T1000 (cell line): Measurements from ENCODE around the gene TAGLN.
"Not testable (repeated sequence)": the region's sequence is repeated elsewhere in the genome, so short reads cannot be mapped to it uniquely, and the experiment has no call there.

Source experiments
- DNase-seq: peaks from one replicate; lab custom pipeline; 2025; ENCODE audit warnings: mixed read lengths; lab: John Stamatoyannopoulos, UW

The TAGLN gene

DNA sequence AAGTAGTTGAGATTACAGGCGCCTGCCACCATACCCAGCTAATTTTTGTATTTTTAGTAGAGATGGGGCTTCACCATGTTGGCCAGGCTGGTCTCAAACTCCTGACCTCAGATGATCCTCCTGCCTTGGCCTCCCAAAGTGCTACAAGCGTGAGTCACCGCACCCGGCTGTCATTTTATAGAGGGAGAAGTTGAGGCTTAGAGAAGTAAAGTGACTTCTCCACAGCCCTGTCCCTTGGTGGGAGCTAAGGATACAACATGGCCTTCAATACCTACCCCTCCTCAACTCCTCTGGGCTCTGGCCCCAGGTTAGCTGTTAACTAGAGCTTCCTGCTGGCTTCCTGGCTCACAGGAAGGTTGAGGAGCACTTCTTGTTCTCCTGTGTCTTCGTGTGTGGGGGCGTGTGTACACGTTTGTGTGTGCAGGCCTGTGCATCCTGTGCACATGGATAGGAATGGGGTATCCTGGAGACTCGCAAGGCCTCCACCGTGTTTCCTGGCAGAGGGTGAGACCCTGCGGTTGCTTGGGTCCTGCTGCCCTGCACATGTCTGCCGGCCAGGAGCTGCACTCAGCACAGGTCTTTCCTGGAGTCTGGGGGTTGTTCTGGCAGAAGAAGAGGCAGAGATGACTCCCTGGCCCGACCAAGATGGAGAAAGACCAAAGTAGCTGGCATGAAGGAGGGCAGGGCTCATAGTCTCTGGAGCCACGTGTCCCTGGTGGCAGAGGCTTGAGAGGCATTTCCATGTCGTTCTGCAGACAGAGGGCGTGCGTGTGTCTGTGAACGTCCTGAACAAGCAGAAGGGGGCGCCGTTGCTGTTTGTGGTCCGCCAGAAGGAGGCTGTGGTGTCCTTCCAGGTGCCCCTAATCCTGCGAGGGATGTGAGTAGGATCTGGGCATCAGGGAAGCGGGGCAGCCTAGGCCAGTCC, 18.2 kb upstream of the TAGLN start:
- no peak for DNase-seq

DNA sequence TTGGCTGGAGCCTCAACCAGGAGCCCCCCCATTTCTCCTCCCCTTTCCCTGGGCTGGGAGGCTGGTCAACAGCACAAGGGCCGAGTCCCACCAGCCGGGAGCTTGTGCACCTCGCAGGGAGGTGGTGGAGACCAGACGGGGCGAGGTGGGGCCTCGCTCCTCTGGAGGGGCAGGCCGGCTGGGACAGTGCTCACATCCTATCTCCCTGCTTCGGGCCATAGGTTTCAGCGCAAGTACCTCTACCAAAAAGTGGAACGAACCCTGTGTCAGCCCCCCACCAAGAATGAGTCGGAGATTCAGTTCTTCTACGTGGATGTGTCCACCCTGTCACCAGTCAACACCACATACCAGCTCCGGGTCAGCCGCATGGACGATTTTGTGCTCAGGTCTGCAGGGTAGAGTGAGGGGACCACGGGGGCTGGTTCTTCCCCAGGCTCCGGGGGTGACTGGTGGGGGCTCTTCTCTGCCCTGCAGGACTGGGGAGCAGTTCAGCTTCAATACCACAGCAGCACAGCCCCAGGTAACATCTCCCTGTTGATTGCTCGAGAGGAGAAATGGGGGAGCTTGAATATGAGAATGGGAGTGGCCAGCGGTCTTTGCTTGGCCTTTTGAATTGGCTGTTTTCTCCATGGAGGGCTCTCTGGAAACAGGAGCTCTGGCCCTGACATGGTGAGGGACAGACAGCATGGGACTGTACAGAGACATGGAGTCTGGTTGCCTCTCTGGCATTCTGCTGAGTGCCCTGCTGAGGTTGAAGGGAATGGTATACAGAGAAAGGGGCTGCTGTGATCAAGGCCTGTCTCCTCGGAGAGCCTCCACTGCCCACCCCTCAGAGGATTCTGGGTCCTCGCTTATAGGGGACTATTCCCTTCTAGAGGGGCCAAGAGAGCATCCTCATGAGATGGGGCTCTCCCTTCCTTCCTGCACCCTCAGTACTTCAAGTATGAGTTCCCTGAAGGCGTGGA, 17.3 kb upstream of the TAGLN start:
- no peak for DNase-seq

DNA sequence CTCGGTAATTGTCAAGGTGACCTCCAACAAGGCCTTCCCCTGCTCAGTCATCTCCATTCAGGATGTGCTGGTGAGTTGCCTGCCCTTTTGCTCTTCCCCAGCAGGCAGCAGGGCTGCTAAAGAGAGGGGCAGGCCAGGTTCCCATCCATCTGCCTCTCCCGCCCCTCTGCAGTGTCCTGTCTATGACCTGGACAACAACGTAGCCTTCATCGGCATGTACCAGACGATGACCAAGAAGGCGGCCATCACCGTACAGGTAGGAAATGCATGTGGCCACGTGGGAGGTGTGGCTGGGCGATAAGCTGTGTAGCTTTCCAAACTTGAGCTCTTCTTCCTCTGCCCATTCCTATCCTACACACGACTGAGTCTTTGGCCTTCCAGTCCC, 16.6 kb upstream of the TAGLN start:
- DNase-seq: no peak

DNA sequence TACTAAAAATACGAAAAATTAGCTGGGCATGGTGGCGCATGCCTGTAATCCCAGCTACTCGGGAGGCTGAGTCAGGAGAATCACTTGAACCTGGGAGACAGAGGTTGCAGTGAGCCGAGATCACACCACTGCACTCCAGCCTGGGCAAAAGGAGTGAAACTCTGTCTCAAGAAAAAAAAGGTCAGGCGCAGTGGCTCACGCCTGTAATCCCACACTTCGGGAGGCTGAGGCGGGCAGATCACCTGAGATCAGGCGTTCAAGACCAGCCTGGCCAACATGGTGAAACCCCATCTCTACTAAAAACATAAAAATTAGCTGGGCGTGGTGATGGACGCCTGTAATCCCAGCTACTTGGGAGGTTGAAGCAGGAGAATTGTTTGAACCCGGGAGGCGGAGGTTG, 16.0 kb upstream of the TAGLN start:
- DNase-seq: not testable (repeated sequence)

DNA sequence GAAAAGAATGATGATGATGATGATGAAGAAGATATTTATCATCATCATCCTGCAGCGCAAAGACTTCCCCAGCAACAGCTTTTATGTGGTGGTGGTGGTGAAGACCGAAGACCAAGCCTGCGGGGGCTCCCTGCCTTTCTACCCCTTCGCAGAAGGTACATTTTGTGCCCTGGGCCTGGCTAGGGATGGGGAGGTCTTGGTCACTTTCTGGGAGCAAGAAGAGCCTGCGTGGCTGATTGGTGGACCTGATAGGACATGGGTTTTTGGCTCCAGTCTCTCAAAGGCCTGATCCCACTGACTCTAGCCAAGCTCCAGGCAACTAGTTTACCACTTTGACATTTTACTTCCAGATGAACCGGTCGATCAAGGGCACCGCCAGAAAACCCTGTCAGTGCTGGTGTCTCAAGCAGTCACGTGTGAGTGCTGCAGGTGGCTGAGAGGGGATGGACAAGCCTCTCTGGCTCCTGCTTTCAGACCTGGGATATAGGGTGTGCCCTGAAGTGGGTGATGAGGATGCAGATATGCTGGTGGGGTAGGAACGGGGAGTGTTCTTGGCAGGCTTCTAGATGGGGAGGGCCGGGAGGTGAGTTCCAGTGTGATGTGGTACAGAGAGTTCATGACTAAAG, 15.3 kb upstream of the TAGLN start:
- no peak for DNase-seq

DNA sequence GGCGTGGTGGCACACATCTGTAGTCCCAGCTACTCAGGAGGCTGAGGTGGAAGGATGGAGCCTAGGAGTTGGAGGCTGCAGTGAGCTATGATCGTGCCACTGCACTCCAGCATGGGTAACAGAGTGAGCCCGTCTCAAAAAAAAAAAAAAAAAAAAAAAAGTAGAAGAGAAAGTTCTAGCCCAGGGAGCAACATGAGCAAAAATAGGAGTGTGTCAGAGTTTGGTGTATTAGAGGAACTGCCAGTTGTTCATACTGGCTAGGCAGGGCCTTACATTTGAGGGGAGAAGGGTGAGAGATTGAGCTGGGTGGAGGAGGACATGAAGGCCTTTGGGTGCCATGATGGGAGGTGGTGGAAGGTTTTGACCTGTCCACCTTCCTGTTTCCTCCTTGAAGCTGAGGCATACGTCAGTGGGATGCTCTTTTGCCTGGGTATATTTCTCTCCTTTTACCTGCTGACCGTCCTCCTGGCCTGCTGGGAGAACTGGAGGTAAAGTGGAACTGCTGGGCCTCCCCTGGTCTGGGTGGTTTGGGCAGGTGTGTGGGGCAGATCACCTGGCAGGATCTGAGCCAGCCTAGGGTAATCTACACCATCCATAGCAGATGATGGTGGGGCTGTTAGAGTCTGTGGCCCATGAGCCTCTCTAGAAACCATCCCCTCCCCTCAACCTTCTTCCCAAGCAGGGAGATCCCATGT, 13.3 kb upstream of the TAGLN start:
- DNase-seq: no peak

DNA sequence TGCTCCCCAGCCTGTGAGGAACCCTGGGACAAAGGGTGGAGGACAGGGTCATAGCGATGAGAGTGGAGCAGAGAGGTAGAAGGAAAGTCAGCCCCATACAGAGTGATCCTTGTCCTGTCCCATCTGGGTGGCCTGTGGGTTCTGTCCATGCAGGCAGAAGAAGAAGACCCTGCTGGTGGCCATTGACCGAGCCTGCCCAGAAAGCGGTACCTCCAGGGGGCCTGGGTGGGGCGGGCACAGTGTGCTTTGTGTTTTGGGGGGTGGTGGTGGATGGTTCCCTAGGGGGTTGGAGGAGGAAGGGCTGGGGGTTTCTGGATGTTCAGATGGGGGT, 12.8 kb upstream of the TAGLN start:
- no peak for DNase-seq

DNA sequence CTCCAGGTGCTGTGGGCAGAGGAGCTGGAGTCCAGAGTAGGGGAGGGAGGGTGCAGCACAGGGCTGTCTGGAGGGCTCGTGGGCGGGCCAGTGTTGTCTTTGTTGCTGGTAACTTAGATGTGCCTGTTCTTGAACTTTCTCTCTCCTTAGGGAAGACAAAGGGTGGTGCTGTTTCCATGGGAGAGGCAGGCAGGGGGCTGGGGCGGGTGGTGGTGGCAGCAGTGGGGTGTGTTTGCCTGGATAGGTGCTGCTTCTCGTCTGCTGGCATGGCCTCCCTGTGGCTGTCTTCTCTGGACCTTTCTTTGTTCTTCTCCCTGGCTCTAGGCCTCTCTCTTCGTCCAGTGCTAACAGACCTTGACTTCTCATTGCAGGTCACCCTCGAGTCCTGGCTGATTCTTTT, 12.2 kb upstream of the TAGLN start:
- no peak for DNase-seq

DNA sequence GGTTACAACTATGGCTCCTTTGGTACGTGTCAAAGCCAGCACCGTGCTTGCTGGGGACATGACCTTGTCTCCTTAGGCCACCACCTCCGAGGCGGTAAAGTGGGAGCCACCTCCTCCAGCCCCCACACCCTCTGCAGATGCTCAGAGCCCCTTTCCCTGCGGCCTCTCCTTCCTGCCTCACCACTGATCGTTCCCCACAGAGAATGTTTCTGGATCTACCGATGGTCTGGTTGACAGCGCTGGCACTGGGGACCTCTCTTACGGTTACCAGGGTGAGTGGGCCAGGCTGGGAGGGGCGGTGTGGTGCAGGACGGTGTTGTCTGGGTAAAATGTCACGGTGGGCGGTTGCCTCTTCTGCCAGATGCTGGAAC, 11.8 kb upstream of the TAGLN start:
- DNase-seq: no peak

DNA sequence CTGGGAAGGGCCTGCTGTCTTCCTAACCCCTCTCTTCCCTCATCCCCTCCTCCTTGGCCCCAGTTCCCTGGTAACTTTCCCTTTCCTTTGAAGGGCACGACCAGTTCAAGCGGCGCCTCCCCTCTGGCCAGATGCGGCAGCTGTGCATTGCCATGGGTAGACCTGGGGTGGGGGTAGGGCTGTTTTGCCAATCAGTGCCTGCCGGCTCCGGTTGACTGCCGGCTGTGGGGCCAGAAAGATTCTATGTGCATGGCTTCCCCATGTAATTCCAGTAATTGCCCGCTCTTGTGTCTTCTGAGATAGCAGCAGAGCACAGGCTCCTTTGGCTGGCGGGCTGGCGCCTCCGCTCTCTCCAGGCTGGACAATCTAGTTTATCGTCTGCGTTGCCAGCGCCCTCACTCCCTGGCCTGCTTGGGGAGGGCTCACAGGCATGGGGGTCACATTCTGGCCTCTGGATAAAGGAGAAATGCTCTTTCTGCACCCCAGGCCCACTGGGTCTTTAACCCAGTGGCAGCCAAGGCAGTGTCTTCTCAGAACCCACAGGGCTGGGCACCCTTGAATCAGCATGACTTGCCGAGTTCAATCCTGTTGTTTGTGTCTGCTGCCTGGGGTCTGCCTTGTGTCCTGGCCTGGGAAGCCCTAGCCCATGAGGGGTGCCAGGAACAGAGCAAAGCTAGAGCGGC, 11.2 kb upstream of the TAGLN start:
- DNase-seq: no peak

DNA sequence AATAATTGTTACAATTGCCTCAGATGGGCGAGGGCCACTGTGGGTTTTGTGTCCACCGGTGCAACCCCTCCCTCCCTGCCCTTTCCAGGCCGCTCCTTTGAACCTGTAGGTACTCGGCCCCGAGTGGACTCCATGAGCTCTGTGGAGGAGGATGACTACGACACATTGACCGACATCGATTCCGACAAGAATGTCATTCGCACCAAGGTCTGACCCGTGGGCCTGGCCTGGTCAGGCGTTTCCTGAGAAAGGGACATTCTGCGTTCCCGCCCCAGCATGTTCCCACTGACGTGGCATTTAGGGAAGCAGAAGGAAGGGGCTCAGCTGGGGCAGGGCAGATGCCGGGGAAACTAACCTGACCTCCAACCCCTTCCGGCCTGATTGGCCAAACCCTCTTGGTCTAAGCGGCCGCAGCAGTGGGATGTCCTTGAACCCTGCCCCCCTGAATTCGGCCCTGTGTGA, 10.5 kb upstream of the TAGLN start:
- DNase-seq: no peak

DNA sequence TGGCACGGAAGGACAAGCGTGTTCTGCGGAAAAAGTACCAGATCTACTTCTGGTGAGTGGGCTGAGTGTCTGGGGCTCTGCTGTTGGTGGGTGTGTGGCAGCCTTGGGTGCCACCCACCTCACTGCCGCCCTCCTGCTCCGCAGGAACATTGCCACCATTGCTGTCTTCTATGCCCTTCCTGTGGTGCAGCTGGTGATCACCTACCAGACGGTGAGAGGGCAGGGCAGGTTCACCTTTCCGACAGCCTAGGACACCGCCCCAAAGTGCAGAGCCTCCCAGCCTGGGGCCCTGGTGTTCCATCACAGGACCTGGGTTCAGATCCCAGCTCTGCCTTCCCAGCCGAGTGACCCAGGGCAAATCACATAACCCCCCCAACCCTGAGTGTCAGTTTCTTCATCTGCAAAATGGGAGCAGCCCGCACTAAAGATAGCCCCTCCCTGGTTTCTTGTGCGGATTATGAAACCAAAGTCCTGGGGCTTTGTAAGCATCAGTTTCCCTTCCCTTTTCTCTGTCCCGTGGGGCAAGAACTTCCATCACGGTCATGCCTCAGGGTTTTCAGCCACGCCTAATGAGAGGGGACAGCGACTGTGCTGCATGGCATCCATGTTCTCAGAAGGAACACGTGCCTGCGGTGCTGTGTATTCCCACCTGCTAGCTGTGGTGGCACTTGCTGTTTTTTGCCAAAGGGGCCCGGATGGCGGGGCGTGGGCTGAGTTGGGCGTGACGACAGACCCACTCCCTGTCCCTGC, 9.8 kb upstream of the TAGLN start:
- no peak for DNase-seq

DNA sequence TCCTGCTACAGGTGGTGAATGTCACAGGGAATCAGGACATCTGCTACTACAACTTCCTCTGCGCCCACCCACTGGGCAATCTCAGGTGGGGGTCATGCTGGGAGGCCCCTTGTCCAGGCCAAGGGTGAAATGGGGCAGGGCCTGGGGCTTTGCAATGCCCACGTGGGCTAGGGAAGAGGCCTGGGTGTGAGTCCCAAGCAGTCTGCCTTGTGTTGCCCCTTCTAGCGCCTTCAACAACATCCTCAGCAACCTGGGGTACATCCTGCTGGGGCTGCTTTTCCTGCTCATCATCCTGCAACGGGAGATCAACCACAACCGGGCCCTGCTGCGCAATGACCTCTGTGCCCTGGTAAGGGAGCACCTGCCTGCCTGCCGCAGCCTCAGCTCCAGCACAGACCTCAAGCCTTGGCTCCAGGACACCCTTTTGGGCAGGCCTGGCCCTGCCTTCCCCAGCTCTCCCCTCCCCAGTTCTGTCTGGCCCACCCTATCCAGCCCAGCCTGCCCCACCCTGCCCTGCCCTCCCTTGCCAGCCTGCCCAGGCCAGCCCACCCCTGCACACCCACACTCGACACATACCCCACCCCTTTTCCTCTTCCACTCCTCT, 9.1 kb upstream of the TAGLN start:
- DNase-seq: no peak

DNA sequence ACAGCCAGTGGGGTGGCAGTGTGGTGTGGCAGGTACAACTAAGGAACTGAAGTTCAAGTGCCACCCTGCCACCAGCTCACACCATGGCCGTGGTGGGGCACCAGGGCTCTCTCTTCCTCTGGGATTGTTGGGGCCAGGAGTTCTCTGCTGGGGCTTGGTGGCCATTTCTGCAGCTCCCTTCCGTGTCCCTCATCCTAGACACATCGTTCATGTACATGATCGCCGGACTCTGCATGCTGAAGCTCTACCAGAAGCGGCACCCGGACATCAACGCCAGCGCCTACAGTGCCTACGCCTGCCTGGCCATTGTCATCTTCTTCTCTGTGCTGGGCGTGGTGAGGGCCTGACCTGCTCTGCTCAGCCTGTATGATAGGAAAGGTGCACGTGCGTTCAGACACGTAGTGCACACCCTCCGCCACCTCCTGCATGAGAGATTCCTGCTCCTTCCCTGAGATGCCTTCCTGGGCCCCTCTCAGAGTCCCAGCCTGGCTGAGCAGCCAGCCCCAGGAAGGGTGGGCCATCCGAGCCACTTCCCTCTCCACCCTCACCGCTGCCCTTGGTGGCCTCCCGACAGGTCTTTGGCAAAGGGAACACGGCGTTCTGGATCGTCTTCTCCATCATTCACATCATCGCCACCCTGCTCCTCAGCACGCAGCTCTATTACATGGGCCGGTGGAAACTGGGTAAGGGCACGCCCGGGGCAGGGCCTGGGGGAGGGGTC, 7.3 kb upstream of the TAGLN start:
- no peak for DNase-seq

DNA sequence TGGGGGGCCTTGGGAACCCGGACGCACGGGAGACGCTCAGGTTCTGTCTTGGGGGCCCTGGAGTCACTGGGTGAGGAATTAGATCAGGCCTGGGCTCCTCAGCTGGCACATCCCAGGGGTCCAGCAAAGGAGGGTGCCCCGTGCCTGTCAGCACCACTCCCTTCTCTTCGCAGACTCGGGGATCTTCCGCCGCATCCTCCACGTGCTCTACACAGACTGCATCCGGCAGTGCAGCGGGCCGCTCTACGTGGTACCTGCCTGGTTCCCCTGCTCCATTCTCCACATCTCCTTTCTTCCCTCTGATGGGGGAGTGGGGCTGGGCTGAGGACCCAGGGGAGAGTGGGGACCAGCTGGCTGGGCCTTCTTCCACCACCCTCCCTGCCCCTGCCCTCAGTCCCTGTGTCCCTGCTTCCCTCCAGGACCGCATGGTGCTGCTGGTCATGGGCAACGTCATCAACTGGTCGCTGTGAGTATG, 6.7 kb upstream of the TAGLN start:
- DNase-seq: no peak

DNA sequence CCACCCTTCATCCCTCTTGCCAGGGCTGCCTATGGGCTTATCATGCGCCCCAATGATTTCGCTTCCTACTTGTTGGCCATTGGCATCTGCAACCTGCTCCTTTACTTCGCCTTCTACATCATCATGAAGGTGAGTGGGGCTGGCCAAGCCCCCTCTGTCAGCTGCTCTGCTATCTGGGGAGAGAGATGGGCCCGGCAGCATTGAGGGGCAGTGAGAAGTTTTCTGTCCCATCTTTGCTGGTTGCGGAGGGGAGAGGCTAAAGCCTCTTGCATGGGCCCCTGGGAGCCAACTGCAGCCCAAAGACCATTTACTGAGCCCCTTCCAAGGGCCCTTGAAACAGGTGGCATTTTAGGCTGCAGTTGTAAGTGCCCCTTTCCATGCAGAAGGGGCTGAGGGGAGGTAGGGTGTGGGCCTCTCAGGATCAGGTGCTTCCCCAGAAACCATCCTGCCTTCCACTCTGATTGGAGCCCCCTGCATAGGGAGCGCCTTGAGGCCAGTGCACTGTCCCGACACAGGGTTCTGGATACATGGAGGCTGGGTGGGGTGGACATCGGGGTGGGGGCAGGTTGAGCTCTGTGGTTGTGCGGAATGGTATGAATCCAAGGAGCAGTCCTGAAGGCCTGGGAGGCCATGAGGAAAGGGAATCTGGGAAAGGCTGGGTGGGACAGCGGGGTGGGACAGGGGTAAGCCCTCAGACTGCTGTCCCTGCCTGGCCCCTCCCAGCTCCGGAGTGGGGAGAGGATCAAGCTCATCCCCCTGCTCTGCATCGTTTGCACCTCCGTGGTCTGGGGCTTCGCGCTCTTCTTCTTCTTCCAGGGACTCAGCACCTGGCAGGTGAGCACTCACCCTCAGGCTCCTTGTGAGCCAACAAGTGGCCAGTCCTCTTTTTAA, 5.8 kb upstream of the TAGLN start:
- no peak for DNase-seq

DNA sequence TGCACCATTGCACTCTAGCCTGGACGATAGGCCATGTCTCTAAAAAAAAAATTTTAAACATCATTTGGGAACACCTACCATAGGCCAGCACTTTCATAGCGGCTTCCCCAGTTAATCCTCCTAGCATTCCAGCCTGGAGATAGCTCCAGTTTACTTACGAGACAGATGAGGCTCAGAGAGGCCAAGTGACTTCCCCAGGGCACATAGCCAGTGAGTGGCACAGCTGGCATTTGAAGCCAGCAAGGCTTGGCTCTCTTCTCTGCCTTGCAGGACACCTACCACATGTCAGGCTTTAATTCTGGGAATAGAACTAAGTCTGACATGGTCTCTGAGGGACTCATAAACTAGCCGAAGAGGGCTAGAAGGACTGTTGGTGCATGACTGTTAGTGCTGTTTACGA, 4.9 kb upstream of the TAGLN start:
- no peak for DNase-seq

DNA sequence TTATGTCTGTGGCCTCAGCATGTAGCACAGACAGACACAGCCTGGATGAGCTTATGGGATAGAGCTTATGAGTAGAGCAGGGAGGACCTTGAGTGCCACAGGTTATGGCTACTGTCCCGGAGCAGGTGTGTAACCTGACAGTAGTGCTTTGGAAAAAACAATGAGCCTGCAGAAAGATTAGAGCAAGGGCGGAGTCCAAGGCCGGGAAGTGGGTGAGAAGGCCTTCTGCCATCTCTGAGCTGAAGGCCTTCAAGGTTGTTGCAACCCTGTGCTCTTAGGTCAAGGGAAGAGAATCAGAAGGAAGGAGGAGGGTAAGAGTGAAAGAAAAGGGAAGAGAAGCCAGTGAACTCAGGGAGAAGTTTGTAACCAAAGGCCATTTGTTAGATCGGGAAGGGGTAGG, 3.9 kb upstream of the TAGLN start:
- no peak for DNase-seq
